Neural cell (in vitro differentiated cells): ENCODE measurements around the gene SPATA45. TPM values are rescaled to one million over a fixed set of nuclear protein-coding genes. Genes with fewer than 3 reads are reported as not detected.

Experiments
- H2AFZ ChIP-seq: fragments of 200-600, 300-800 bp; sonication (generic), shearing (Covaris generic); 2 replicates; pipeline ENCODE4 v1.6.0; 2014; ENCODE audit warnings: low read depth, mild to moderate bottlenecking, antibody characterized with exemption, low read length, moderate library complexity
- H3F3A ChIP-seq: fragments of 200-600 bp; shearing (Covaris generic); 2 replicates; pipeline ENCODE4 v1.6.1; 2016; ENCODE audit warnings: mild to moderate bottlenecking, moderate library complexity, mixed read lengths, antibody characterized with exemption, low read length; ENCODE audit not compliant: insufficient read depth, poor library complexity, severe bottlenecking
- H3K27ac ChIP-seq: fragments of 200-600, 300-800 bp; sonication (generic), shearing (Covaris generic); 2 replicates; pipeline ENCODE4 v1.5.1; 2014; ENCODE audit warnings: mild to moderate bottlenecking, low read length, moderate library complexity
- H3K27me3 ChIP-seq: fragments of 300-800, 200-600 bp; sonication (generic), shearing (Covaris generic); 2 replicates; pipeline ENCODE4 v1.6.0; 2014; ENCODE audit warnings: mild to moderate bottlenecking, low read depth, low read length, moderate library complexity; ENCODE audit not compliant: insufficient read depth
- H3K36me3 ChIP-seq: fragments of 300-800, 200-600 bp; sonication (generic), shearing (Covaris generic); 2 replicates; pipeline ENCODE4 v1.5.1; 2014; ENCODE audit warnings: mild to moderate bottlenecking, antibody characterized with exemption, low read length, moderate library complexity; ENCODE audit not compliant: insufficient read depth
- H3K4me2 ChIP-seq: fragments of 300-800, 200-600 bp; sonication (generic), shearing (Covaris generic); 2 replicates; pipeline ENCODE4 v1.6.0; 2014; ENCODE audit warnings: mild to moderate bottlenecking, low read length
- H3K4me3 ChIP-seq: fragments of 300-800, 200-600 bp; sonication (generic), shearing (Covaris generic); 2 replicates; pipeline ENCODE4 v1.5.1; 2014; ENCODE audit warnings: mild to moderate bottlenecking, low read length, moderate library complexity
- H3K79me2 ChIP-seq: fragments of 200-600 bp; shearing (Covaris generic); replicated peaks from 2 replicates; pipeline ENCODE4 v1.6.0; 2014; ENCODE audit warnings: mild to moderate bottlenecking, low read length, moderate library complexity; ENCODE audit not compliant: insufficient read depth
- H3K9ac ChIP-seq: fragments of 300-800, 200-600 bp; sonication (generic), shearing (Covaris generic); 2 replicates; pipeline ENCODE4 v1.6.1; 2016; ENCODE audit warnings: mild to moderate bottlenecking, low read length, mixed read lengths
- H3K9me2 ChIP-seq: fragments of 200-600 bp; shearing (Covaris generic); 2 replicates; pipeline ENCODE4 v1.6.1; 2016; ENCODE audit warnings: mild to moderate bottlenecking, low read length, mixed read lengths; ENCODE audit not compliant: insufficient read depth
- H3K9me3 ChIP-seq: fragments of 200-600, 300-800 bp; sonication (generic), shearing (Covaris generic); 2 replicates; pipeline ENCODE4 v1.6.1; 2016; ENCODE audit warnings: mild to moderate bottlenecking, mixed run types, low read length, moderate library complexity, mixed read lengths
- H4K20me1 ChIP-seq: fragments of 200-600 bp; shearing (Covaris generic); 2 replicates; pipeline ENCODE4 v1.6.1; 2016; ENCODE audit warnings: mild to moderate bottlenecking, mixed run types; ENCODE audit not compliant: insufficient read depth
- CTCF ChIP-seq: fragments of 450-650 bp; IDR thresholded peaks from 2 replicates; pipeline ENCODE4 v1.5.1; 2014; ENCODE audit warnings: antibody characterized with exemption, mild to moderate bottlenecking, moderate library complexity; ENCODE audit not compliant: poor library complexity, severe bottlenecking
- EP300 ChIP-seq: fragments of 450-650 bp; conservative IDR thresholded peaks from 2 replicates; pipeline ENCODE4 v1.6.1; 2014; ENCODE audit warnings: antibody characterized with exemption, mild to moderate bottlenecking, moderate library complexity; ENCODE audit not compliant: poor library complexity, severe bottlenecking
- EZH2 ChIP-seq: fragments of 200-600, 300-800 bp; shearing (Covaris generic), sonication (generic); IDR thresholded peaks from 2 replicates; pipeline ENCODE4 v1.6.1; 2014; ENCODE audit warnings: antibody characterized with exemption, low read length, borderline replicate concordance, mild to moderate bottlenecking; ENCODE audit not compliant: insufficient read depth, poor library complexity, severe bottlenecking
- MXI1 ChIP-seq: fragments of 450-650 bp; conservative IDR thresholded peaks from 2 replicates; pipeline ENCODE4 v1.6.1; 2014; ENCODE audit warnings: antibody characterized with exemption, mild to moderate bottlenecking; ENCODE audit not compliant: poor library complexity, severe bottlenecking
- POLR2AphosphoS5 ChIP-seq: IDR thresholded peaks from 2 replicates; pipeline ENCODE4 v1.6.1; 2012
- RAD21 ChIP-seq: fragments of 450-650 bp; conservative IDR thresholded peaks from 2 replicates; pipeline ENCODE4 v1.6.1; 2014; ENCODE audit warnings: antibody characterized with exemption, mild to moderate bottlenecking, moderate library complexity
- REST ChIP-seq: IDR thresholded peaks from 2 replicates; pipeline ENCODE4 v1.6.1; 2012; ENCODE audit warnings: borderline replicate concordance
- SMC3 ChIP-seq: fragments of 450-650 bp; conservative IDR thresholded peaks from 2 replicates; pipeline ENCODE4 v1.6.1; 2014; ENCODE audit warnings: antibody characterized with exemption, mild to moderate bottlenecking, moderate library complexity; ENCODE audit not compliant: poor library complexity
- TAF1 ChIP-seq: IDR thresholded peaks from 2 replicates; pipeline ENCODE4 v1.6.1; 2012; ENCODE audit warnings: low read depth
- polyA plus RNA-seq: library from polyadenylated mRNA; depleted of rRNA; stranded (reverse); fragments of >200 nt; gene quantifications from 2 replicates; pipeline ENCODE4 v1.2.3, GENCODE V29; 2014

The SPATA45 gene
- polyA plus RNA-seq, 1 donor from 2014 or later, result not detected

- H3F3A ChIP-seq, result no peaks in the 10 kb centered on the region
- no peak overlapping the region for H3K27ac ChIP-seq
- no peaks in the 10 kb centered on the region for H3K9me3 ChIP-seq
- H3K79me2 ChIP-seq, result no peaks in the 10 kb centered on the region
- no peaks in the 10 kb centered on the region for H3K27me3 ChIP-seq
- H3K4me3 ChIP-seq, result no peak overlapping the region
- H3K9me2 ChIP-seq, result no peaks in the 10 kb centered on the region
- no peak overlapping the region for H3K9ac ChIP-seq
- H3K36me3 ChIP-seq, result no peaks in the 10 kb centered on the region
- H3K4me2 ChIP-seq, result no peak overlapping the region
- TF ChIP-seq EZH2, result no peak
- TF ChIP-seq CTCF, result peak; percentile 55
- TF ChIP-seq RAD21, result peak; percentile 45
- TF ChIP-seq REST, result no peak
- peak; percentile 64 for TF ChIP-seq SMC3
- no peak for TF ChIP-seq TAF1
- no peak for TF ChIP-seq EP300
- TF ChIP-seq MXI1, result no peak
- no peak for TF ChIP-seq POLR2AphosphoS5
- no peaks in the 10 kb centered on the region for H4K20me1 ChIP-seq
- no peak overlapping the region for H2AFZ ChIP-seq
Measured at GRCh38 chr1:212814537-212815334, 32.7 kb downstream of the SPATA45 start.

GRCh38 chr1:212805767-212806166 lies 41.7 kb downstream of the SPATA45 start:
- Histone ChIP-seq H3K79me2 (no peaks in the 10 kb centered on the region), H3K27me3 (no peaks in the 10 kb centered on the region), H3K4me3 (no peak overlapping the region), H2AFZ (no peak overlapping the region), H4K20me1 (no peaks in the 10 kb centered on the region), H3K9me2 (no peaks in the 10 kb centered on the region), H3F3A (no peaks in the 10 kb centered on the region), H3K4me2 (no peak overlapping the region), H3K9me3 (no peaks in the 10 kb centered on the region), H3K9ac (no peak overlapping the region), H3K27ac (no peak overlapping the region), H3K36me3 (peaks cover 6% of the 10 kb centered on the region)
- TF ChIP-seq EZH2 (no peak), MXI1 (no peak), POLR2AphosphoS5 (no peak), EP300 (no peak), SMC3 (no peak), REST (no peak), RAD21 (no peak), TAF1 (no peak), CTCF (no peak)
